Vagina (tissue), 2 donors: ENCODE data around the gene SPOCK2.

Experiments used
- CTCF ChIP-seq, 3 experiments: fragments of 450-650 bp in 2 of 3; fragments of 200-600 bp in 1 of 3; sonication (generic) in 1 of 3; IDR thresholded peaks; one replicate each; pipeline ENCODE4 v1.5.1; 2017 to 2019; ENCODE audit warnings: antibody characterized with exemption in 3 of 3, mild to moderate bottlenecking in 2 of 3, moderate library complexity in 2 of 3
- POLR2A ChIP-seq, 2 donors: fragments of 450-650 bp; IDR thresholded peaks; one replicate each; pipeline ENCODE4 v1.6.1; 2017; ENCODE audit warnings: antibody characterized with exemption in 2 of 2, mild to moderate bottlenecking in 2 of 2, moderate library complexity in 2 of 2
- POLR2AphosphoS5 ChIP-seq, 2 donors: sonication (generic); formaldehyde crosslinking; IDR thresholded peaks; one replicate each; pipeline ENCODE4 v1.9.0; 2017; ENCODE audit warnings: antibody characterized with exemption in 2 of 2, mild to moderate bottlenecking in 2 of 2, low read depth in 1 of 2; ENCODE audit not compliant: insufficient read depth in 1 of 2

- TF ChIP-seq CTCF (IDR thresholded peaks at IDR 0.05) (no peak), POLR2A (IDR thresholded peaks at IDR 0.05) (no peak), POLR2AphosphoS5 (IDR thresholded peaks at IDR 0.05; ENCODE audit: insufficient read depth in 1 of 2, low read depth in 1 of 2) (no peak)
These were observed 46.7 kb upstream of the SPOCK2 start for GRCh38 chr10:72134785-72135767.
